Neural cell (in vitro differentiated cells): ENCODE data around the gene NEURL1. TPM values are rescaled to one million over a fixed set of nuclear protein-coding genes. Genes with fewer than 3 reads are reported as not detected.

Experiments used
- H2AFZ ChIP-seq: fragments of 200-600, 300-800 bp; sonication (generic), shearing (Covaris generic); 2 replicates; pipeline ENCODE4 v1.6.0; 2014; ENCODE audit warnings: low read depth, mild to moderate bottlenecking, antibody characterized with exemption, low read length, moderate library complexity
- H3F3A ChIP-seq: fragments of 200-600 bp; shearing (Covaris generic); 2 replicates; pipeline ENCODE4 v1.6.1; 2016; ENCODE audit warnings: mild to moderate bottlenecking, moderate library complexity, mixed read lengths, antibody characterized with exemption, low read length; ENCODE audit not compliant: insufficient read depth, poor library complexity, severe bottlenecking
- H3K27ac ChIP-seq: fragments of 200-600, 300-800 bp; sonication (generic), shearing (Covaris generic); 2 replicates; pipeline ENCODE4 v1.5.1; 2014; ENCODE audit warnings: mild to moderate bottlenecking, low read length, moderate library complexity
- H3K27me3 ChIP-seq: fragments of 300-800, 200-600 bp; sonication (generic), shearing (Covaris generic); 2 replicates; pipeline ENCODE4 v1.6.0; 2014; ENCODE audit warnings: mild to moderate bottlenecking, low read depth, low read length, moderate library complexity; ENCODE audit not compliant: insufficient read depth
- H3K36me3 ChIP-seq: fragments of 300-800, 200-600 bp; sonication (generic), shearing (Covaris generic); 2 replicates; pipeline ENCODE4 v1.5.1; 2014; ENCODE audit warnings: mild to moderate bottlenecking, antibody characterized with exemption, low read length, moderate library complexity; ENCODE audit not compliant: insufficient read depth
- H3K4me2 ChIP-seq: fragments of 300-800, 200-600 bp; sonication (generic), shearing (Covaris generic); 2 replicates; pipeline ENCODE4 v1.6.0; 2014; ENCODE audit warnings: mild to moderate bottlenecking, low read length
- H3K4me3 ChIP-seq: fragments of 300-800, 200-600 bp; sonication (generic), shearing (Covaris generic); 2 replicates; pipeline ENCODE4 v1.5.1; 2014; ENCODE audit warnings: mild to moderate bottlenecking, low read length, moderate library complexity
- H3K79me2 ChIP-seq: fragments of 200-600 bp; shearing (Covaris generic); replicated peaks from 2 replicates; pipeline ENCODE4 v1.6.0; 2014; ENCODE audit warnings: mild to moderate bottlenecking, low read length, moderate library complexity; ENCODE audit not compliant: insufficient read depth
- H3K9ac ChIP-seq: fragments of 300-800, 200-600 bp; sonication (generic), shearing (Covaris generic); 2 replicates; pipeline ENCODE4 v1.6.1; 2016; ENCODE audit warnings: mild to moderate bottlenecking, low read length, mixed read lengths
- H3K9me2 ChIP-seq: fragments of 200-600 bp; shearing (Covaris generic); 2 replicates; pipeline ENCODE4 v1.6.1; 2016; ENCODE audit warnings: mild to moderate bottlenecking, low read length, mixed read lengths; ENCODE audit not compliant: insufficient read depth
- H3K9me3 ChIP-seq: fragments of 200-600, 300-800 bp; sonication (generic), shearing (Covaris generic); 2 replicates; pipeline ENCODE4 v1.6.1; 2016; ENCODE audit warnings: mild to moderate bottlenecking, mixed run types, low read length, moderate library complexity, mixed read lengths
- H4K20me1 ChIP-seq: fragments of 200-600 bp; shearing (Covaris generic); 2 replicates; pipeline ENCODE4 v1.6.1; 2016; ENCODE audit warnings: mild to moderate bottlenecking, mixed run types; ENCODE audit not compliant: insufficient read depth
- CTCF ChIP-seq: fragments of 450-650 bp; IDR thresholded peaks from 2 replicates; pipeline ENCODE4 v1.5.1; 2014; ENCODE audit warnings: antibody characterized with exemption, mild to moderate bottlenecking, moderate library complexity; ENCODE audit not compliant: poor library complexity, severe bottlenecking
- EZH2 ChIP-seq: fragments of 200-600, 300-800 bp; shearing (Covaris generic), sonication (generic); IDR thresholded peaks from 2 replicates; pipeline ENCODE4 v1.6.1; 2014; ENCODE audit warnings: antibody characterized with exemption, low read length, borderline replicate concordance, mild to moderate bottlenecking; ENCODE audit not compliant: insufficient read depth, poor library complexity, severe bottlenecking
- POLR2AphosphoS5 ChIP-seq: IDR thresholded peaks from 2 replicates; pipeline ENCODE4 v1.6.1; 2012
- RAD21 ChIP-seq: fragments of 450-650 bp; conservative IDR thresholded peaks from 2 replicates; pipeline ENCODE4 v1.6.1; 2014; ENCODE audit warnings: antibody characterized with exemption, mild to moderate bottlenecking, moderate library complexity
- REST ChIP-seq: IDR thresholded peaks from 2 replicates; pipeline ENCODE4 v1.6.1; 2012; ENCODE audit warnings: borderline replicate concordance
- SMC3 ChIP-seq: fragments of 450-650 bp; conservative IDR thresholded peaks from 2 replicates; pipeline ENCODE4 v1.6.1; 2014; ENCODE audit warnings: antibody characterized with exemption, mild to moderate bottlenecking, moderate library complexity; ENCODE audit not compliant: poor library complexity
- polyA plus RNA-seq: library from polyadenylated mRNA; depleted of rRNA; stranded (reverse); fragments of >200 nt; gene quantifications from 2 replicates; pipeline ENCODE4 v1.2.3, GENCODE V29; 2014

NEURL1 gene
- polyA plus RNA-seq, 1 donor from 2014 or later, result 12.3 TPM

- H3K4me2 ChIP-seq, result no peak overlapping the region
- no peak overlapping the region for H2AFZ ChIP-seq
- no peak overlapping the region for H3K4me3 ChIP-seq
- no peaks in the 10 kb centered on the region for H3F3A ChIP-seq
- TF ChIP-seq POLR2AphosphoS5, result no peak
- no peak overlapping the region for H3K27ac ChIP-seq
- no peaks in the 10 kb centered on the region for H4K20me1 ChIP-seq
- H3K9me3 ChIP-seq, result no peaks in the 10 kb centered on the region
- H3K9me2 ChIP-seq, result no peaks in the 10 kb centered on the region
- no peaks in the 10 kb centered on the region for H3K27me3 ChIP-seq
- H3K36me3 ChIP-seq, result no peaks in the 10 kb centered on the region
- H3K9ac ChIP-seq, result no peak overlapping the region
- H3K79me2 ChIP-seq, result no peaks in the 10 kb centered on the region
Observed at GRCh38 chr10:103557455-103557854, 64.0 kb downstream of the NEURL1 start.

GRCh38 chr10:103558911-103559310 lies 65.4 kb downstream of the NEURL1 start:
- Histone ChIP-seq H3K4me3 (no peak overlapping the region), H3K79me2 (no peaks in the 10 kb centered on the region)

More at GRCh38 chr10:103558911-103559310, 65.4 kb downstream of the NEURL1 start:
- TF ChIP-seq SMC3 (no peak), REST (no peak), POLR2AphosphoS5 (no peak), CTCF (no peak), RAD21 (no peak), EZH2 (no peak)
- Histone ChIP-seq H3K36me3 (no peaks in the 10 kb centered on the region), H3K4me2 (no peak overlapping the region), H3K9ac (no peak overlapping the region), H3K9me3 (no peaks in the 10 kb centered on the region), H2AFZ (no peak overlapping the region), H3F3A (no peaks in the 10 kb centered on the region), H4K20me1 (peaks cover 3% of the 10 kb centered on the region), H3K27ac (no peak overlapping the region), H3K9me2 (no peaks in the 10 kb centered on the region), H3K27me3 (no peaks in the 10 kb centered on the region)
